Measurements from ENCODE around the gene EXOC4.

The EXOC4 gene

DNA sequence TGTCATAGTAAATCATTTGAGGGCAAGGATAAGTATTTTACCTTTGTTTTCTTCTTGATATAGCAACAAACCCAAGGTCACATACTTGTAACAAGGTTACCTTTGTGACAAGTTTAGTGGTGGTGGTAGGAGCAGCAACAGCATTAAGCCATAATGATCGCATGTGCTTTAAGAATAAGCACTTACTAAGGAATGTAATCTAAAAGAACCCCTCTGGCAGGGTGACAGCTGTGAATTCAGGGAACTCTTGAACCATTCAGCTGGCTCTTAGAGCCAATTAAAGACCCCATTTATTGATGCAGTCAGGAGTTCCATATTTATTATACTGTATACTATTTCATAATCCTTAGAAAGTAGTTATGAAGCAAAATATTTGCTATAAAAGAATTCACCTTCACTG is 370.8 kb downstream of the EXOC4 start:
- no peak for TF ChIP-seq ZBTB10 (tag by site-specific recombination; IDR thresholded peaks at IDR 0.05)
- TF ChIP-seq SCRT1 (tag by site-specific recombination; IDR thresholded peaks at IDR 0.05; ENCODE audit: borderline replicate concordance), result no peak
- TF ChIP-seq GFI1B (tag by site-specific recombination; IDR thresholded peaks at IDR 0.05), result no peak
- no peak for TF ChIP-seq ZNF354C (tag by site-specific recombination; IDR thresholded peaks at IDR 0.05; ENCODE audit: borderline replicate concordance, low read depth)
- no peak for TF ChIP-seq SP3 (tag by site-specific recombination; IDR thresholded peaks at IDR 0.05)
- no peak for TF ChIP-seq ZNF48 (tag by site-specific recombination; IDR thresholded peaks at IDR 0.05)
- no peak for TF ChIP-seq ZNF521 (tag by site-specific recombination; IDR thresholded peaks at IDR 0.05)
- no peak for TF ChIP-seq ZNF302 (tag by site-specific recombination; IDR thresholded peaks at IDR 0.05; ENCODE audit: low read depth)
- no peak for TF ChIP-seq ZNF776 (tag by site-specific recombination; IDR thresholded peaks at IDR 0.05; ENCODE audit: borderline replicate concordance)
- TF ChIP-seq ZNF624 (tag by site-specific recombination; IDR thresholded peaks at IDR 0.05), result no peak
- no peaks in the 10 kb centered on the region for H3K9me3 ChIP-seq (ENCODE audit: control insufficient read depth, insufficient read depth, low read depth, low read length)
- no peaks in the 10 kb centered on the region for H3K36me3 ChIP-seq (ENCODE audit: control insufficient read depth in 2 of 2, insufficient read depth in 1 of 2, low read length in 2 of 2)
- POLR2A ChIA-PET, result no interaction called here
- H3K4me3 ChIP-seq (ENCODE audit: low read depth, low read length), result no peak overlapping the region
- CTCF ChIA-PET, result no interaction called here
- no peaks in the 10 kb centered on the region for H3K4me1 ChIP-seq (ENCODE audit: control insufficient read depth, insufficient read depth, low read length)
- no peak overlapping the region for H3K27ac ChIP-seq (ENCODE audit: extremely low read depth, low read depth, low read length)

DNA sequence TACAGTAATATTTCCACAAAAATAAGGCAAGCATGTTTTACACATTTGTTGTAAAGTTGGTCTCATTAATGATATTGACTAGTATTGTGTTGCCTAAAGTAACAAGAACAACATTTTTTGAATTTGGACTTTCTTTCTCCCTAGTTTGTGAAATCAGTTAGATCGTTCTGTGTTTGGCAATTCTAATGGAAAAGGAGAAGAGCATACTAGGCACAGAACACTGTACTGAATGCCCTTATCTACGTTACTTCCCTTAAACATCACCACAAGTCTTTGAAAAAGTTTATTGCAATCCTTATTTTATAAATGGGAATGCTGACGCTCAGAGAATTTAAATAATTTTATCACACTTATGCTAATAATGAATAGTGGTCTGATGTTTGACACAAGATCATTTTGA is 372.2 kb downstream of the EXOC4 start:
- CTCF ChIA-PET, result interaction anchor here (0.6 kb wide), 1 partner anchor 15 kb away, joined by 4 read pairs; no protein-coding TSS in a partner anchor

GRCh38 chr7:133629701-133630100 is 376.8 kb downstream of the EXOC4 start:
- TF ChIP-seq ZNF561 (tag by site-specific recombination; IDR thresholded peaks at IDR 0.05; ENCODE audit: borderline replicate concordance) (no peak), ZNF830 (tag by site-specific recombination; IDR thresholded peaks at IDR 0.05; ENCODE audit: low read depth) (no peak), ZBTB11 (tag by site-specific recombination; conservative IDR thresholded peaks at IDR 0.05; ENCODE audit: low read depth) (no peak)
- TF ChIP-seq, protein P1, sequence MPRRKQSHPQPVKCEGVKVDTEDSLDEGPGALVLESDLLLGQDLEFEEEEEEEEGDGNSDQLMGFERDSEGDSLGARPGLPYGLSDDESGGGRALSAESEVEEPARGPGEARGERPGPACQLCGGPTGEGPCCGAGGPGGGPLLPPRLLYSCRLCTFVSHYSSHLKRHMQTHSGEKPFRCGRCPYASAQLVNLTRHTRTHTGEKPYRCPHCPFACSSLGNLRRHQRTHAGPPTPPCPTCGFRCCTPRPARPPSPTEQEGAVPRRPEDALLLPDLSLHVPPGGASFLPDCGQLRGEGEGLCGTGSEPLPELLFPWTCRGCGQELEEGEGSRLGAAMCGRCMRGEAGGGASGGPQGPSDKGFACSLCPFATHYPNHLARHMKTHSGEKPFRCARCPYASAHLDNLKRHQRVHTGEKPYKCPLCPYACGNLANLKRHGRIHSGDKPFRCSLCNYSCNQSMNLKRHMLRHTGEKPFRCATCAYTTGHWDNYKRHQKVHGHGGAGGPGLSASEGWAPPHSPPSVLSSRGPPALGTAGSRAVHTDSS (tag by site-specific recombination; IDR thresholded peaks at IDR 0.05), result peak; percentile 34; the same call in 1 of the 2 replicates
- TF ChIP-seq, protein P2, sequence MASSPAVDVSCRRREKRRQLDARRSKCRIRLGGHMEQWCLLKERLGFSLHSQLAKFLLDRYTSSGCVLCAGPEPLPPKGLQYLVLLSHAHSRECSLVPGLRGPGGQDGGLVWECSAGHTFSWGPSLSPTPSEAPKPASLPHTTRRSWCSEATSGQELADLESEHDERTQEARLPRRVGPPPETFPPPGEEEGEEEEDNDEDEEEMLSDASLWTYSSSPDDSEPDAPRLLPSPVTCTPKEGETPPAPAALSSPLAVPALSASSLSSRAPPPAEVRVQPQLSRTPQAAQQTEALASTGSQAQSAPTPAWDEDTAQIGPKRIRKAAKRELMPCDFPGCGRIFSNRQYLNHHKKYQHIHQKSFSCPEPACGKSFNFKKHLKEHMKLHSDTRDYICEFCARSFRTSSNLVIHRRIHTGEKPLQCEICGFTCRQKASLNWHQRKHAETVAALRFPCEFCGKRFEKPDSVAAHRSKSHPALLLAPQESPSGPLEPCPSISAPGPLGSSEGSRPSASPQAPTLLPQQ (tag by site-specific recombination; IDR thresholded peaks at IDR 0.05), result 0 out of 2 replicates have a peak, but pooled peaks have one; percentile 32
- H3K4me1 ChIP-seq (ENCODE audit: control insufficient read depth, insufficient read depth, low read length), result no peaks in the 10 kb centered on the region; the same call in 1 of the 2 replicates
- CTCF ChIA-PET, result no interaction called here

More for the DNA sequence above, 372.2 kb downstream of the EXOC4 start:
- no peaks in the 10 kb centered on the region for H3K9me3 ChIP-seq (ENCODE audit: control insufficient read depth, insufficient read depth, low read depth, low read length)
- no peaks in the 10 kb centered on the region for H3K36me3 ChIP-seq (ENCODE audit: control insufficient read depth in 2 of 2, insufficient read depth in 1 of 2, low read length in 2 of 2)
- no peak for TF ChIP-seq BCL11A (tag by site-specific recombination; IDR thresholded peaks at IDR 0.05; ENCODE audit: low read depth)
- TF ChIP-seq ZNF629 (tag by site-specific recombination; IDR thresholded peaks at IDR 0.05), result no peak
- no peak overlapping the region for H3K4me3 ChIP-seq (ENCODE audit: low read depth, low read length)
- H3K4me1 ChIP-seq (ENCODE audit: control insufficient read depth, insufficient read depth, low read length), result no peaks in the 10 kb centered on the region; the same call in 1 of the 2 replicates
- POLR2A ChIA-PET, result no interaction called here
- H3K27ac ChIP-seq (ENCODE audit: extremely low read depth, low read depth, low read length), result no peak overlapping the region

More at GRCh38 chr7:133629701-133630100, 376.8 kb downstream of the EXOC4 start:
- H3K27ac ChIP-seq (ENCODE audit: extremely low read depth, low read depth, low read length), result no peak overlapping the region
- H3K4me3 ChIP-seq (ENCODE audit: low read depth, low read length), result no peak overlapping the region
- H3K9me3 ChIP-seq (ENCODE audit: control insufficient read depth, insufficient read depth, low read depth, low read length), result no peaks in the 10 kb centered on the region
- POLR2A ChIA-PET, result no interaction called here
- H3K36me3 ChIP-seq (ENCODE audit: control insufficient read depth in 2 of 2, insufficient read depth in 1 of 2, low read length in 2 of 2), result no peaks in the 10 kb centered on the region
